KBM-7 (cell line): ENCODE results near the gene PCDHAC2.

Experiments used
- DNase-seq: peaks from one replicate; pipeline ENCODE4 v3.0.0-alpha.2; 2015
- in situ Hi-C: fragments of 300-500 bp; cut with MboI; formaldehyde crosslinking; loops from 2 replicates; pipeline ENCODE4 v1.14.3; 2020; ENCODE audit warnings: low sequenced_read_pairs, low pct_unique_long_range_greater_than_20kb, mixed read lengths

The PCDHAC2 gene

DNA sequence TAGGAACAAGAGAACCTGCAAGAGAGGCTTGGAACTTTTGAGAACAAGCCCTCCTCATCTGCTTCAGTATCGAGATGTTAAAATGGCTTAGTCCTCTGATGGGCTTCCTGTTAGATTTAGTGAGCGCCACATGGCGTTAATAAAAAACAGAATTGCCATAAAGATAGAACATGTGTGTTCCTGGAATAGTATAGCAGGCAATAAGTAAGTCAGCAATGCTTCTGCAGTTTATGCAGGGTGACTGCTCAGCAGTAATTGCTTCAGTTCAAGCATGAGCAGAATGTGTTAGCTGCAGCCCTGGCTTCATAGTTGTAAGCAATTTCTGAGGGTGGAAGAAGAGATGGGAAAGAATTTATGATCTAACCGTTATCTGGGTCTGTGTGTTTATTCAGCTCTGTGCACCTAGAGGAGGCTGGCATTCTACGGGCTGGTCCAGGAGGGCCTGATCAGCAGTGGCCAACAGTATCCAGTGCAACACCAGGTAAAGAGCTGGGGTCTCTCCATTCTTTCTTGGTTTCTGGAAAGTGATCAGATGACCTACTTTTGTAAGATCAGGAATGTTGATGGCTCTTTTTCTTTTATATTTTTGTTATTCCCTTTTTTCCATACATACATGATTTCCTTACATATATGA is 15.9 kb downstream of the PCDHAC2 start:
- DNase-seq, result no peak
- in situ Hi-C loops, result no loop called here

DNA sequence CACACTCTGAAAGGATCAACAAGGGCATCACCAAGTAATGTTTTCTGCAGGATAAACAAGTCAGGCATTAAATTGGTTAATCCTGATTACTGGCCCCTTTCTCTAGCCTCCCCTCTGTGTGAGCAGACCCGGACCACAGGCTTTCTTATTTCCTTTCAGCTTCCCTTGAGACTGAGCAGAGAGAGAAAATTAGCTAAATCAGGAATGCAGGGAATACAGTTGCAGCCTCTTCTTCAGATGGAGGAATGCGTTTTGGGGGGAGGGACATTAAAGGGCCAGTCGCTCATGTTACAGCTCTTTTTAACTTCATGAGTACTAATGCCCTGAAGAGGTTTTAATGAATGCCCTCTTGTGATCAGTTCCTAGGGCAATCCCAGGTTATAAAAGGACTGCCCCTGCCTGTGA is 19.8 kb downstream of the PCDHAC2 start:
- in situ Hi-C loops, result no loop called here
- no peak for DNase-seq

DNA sequence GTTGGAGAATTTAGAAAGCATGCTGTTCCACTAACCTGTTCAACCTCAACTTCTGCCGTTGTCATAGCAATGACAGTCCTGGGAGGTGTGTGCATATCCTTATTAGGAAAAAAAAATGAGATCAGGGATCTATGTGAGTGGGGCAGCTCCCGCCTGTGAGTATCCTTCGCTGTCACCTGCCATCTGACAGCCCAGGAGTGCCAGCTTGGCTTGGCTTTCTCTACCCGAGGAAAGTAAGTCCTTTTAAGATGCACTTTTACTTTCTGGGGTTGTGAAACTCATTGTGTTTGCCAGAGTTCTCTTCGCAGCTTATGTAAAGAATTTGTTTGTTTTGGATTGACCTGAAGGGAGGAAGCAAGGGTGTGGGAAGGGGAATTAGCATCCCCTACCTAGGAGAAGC is 21.8 kb downstream of the PCDHAC2 start:
- in situ Hi-C loops, result no loop called here
- no peak for DNase-seq

DNA sequence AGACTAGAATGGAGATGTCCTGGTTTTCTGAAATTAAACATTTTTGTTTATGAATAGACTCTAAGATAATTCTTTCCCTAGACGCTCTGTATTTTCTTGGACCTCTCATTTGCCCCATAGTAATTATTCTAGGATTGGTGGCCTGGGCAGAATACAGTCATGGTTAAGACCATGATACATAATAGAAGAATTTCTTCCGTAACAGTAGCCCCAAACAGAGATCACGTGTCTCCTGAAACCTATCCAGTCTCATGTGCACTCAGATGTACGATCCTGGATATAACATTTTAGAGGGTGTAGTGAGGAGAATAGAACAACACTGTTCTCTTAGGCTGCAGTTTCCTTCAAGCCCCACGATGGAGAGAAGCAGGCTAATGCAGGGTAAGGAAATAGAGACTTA is 22.3 kb downstream of the PCDHAC2 start:
- DNase-seq, result no peak
- in situ Hi-C loops, result no loop called here

DNA sequence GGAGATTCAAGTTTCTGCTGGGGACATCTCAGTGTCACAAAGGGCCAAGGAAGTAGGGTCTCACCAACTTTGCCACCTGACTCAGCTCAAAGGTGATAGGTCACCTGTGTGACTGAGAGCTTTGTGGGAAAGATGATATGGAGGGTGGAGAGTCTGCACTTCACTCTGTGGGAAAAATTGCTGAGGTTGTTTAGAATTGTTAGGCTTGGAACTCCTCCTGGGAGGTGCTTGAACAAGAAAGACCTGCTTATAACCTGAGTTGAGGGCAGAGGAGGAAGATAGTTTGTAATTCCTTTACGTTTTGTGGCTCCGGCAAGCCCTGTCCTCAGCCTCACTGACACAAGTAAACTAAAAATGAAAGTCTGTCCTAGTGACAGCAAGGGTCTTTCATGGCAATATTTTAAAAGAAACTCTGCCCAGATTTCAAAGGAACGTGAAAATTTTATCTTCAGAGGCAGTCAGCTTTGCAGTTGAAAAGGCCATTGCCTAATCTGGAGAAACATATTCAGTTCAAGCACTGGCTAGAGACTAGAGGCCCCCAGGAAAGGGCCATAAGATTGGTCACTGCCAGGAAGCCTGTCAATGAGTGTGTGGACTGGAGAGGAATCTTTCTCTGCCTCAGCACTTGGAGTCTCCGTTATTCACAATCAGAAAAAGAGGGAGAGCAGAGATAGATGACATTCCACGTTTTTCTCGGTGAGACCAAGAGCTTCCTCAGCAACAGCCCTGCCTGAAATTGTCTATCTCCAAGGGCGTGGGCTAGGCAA is 23.2 kb downstream of the PCDHAC2 start:
- no peak for DNase-seq
- in situ Hi-C loops, result no loop called here

DNA sequence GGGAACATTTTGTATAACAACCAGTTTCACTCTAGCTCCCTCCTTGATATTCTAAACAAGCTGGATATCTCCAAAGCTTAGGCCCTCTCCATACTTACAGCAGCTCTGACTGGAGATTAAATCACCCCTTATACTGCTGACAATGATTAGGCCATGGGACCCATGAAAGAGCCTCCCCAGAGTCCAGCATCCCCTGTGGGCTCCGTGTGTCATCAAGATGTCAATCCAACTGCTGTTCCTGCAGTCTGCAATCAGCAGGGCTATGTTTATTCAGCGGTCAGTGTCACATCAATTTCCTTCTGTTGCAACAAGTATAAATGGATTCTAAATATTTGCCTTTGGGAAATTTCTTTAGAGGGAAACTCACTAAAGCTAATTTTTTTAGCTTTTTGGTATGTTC is 26.6 kb downstream of the PCDHAC2 start:
- no peak for DNase-seq
- in situ Hi-C loops, result no loop called here

DNA sequence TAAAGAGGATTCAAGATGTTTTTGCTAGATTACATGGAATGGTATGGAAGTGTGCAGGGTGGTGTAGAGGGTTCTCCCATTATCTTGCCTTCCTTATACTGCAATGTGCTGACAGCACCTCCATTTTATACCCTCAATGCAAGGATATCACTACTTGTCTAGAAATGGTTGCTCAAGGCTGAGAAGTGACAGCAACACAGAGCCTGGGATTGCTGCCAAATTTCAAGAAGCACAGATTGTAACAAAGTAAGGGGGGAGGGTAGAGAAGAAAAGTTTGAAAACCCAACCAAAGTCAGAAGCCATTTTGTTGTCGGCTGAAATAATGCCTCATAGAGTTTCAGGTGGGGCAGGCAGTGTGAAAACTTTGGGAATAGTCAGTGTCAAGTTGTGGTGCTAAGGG is 29.8 kb downstream of the PCDHAC2 start:
- DNase-seq, result no peak
- in situ Hi-C loops, result no loop called here

DNA sequence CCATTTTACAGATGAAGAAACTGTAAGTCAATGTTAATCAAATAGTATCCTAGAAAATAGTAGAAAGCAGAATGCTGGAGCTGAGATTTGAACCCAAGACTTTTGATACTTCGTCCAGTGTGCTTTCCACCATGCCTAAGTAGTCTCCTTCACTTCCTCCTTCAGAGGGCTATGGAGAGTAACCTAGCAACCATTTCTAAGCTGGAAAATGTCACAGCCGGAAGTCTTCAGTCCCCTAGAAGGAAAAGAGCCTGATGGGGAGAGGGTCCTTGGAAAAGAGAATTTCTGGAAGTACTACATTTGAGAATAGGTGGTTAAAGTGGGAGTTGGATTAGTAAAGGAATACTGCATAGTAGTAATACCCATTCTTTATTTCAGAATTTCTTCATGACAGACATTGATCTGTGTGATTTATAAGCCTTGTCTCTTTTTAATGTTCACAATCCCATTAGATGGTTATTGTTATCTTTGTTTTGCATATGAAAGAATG is 32.7 kb downstream of the PCDHAC2 start:
- in situ Hi-C loops, result no loop called here
- no peak for DNase-seq

DNA sequence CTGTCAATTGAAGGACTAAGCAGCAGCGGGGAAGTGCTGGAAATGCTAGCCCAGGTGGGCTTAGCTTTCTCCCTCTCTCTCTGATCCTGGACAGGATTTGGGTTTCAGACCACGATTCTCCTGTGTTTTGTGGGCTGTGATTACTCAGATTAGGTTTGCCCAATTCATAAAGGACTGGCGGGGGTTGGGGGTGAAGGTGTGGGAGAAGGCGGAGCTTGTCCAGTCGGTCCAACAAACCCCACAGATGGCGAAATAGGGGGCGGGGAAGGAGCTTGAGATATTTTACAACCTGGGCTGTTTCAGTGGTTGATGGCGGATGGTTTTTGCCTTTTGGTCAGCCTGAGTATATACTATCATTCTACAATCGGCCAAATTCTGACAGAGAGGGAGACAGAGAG is 35.2 kb downstream of the PCDHAC2 start:
- in situ Hi-C loops, result no loop called here
- no peak for DNase-seq

DNA sequence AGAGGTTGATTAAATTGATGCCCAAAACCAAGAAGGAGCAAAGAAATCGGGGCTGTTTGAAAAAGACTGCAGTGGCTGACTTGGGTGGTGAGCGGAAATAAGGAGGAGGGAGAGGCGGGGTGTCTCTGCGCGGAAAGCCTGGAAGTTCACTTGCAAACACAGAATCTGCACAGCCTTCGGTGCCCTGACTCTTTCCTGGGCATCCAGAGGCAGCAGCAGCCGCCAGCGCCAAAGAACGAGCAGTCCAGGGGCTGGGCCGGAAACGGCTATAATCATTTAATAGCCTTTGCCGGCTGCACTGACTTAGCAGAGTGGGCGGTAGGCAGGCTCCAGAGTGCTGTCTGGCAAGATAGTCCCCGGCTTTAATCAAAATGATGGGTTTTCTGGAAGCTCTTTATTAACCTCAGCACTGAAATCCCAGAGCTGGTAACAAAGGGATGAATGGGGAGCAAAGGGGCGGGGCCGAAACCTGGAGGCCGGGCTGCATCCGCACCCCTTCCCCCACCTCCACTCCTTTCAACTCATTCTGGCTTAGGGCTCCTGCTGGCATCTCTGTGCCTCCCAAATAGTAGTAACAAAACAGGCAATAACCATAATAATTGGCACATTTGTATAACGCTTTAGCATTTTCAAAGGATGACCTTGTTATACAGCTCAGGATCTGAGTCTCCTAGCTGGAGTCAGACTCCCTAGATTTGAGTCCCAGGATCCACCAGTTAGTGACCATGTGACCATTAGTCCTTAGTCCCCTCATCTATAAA is 35.7 kb downstream of the PCDHAC2 start:
- in situ Hi-C loops, result no loop called here
- no peak for DNase-seq

DNA sequence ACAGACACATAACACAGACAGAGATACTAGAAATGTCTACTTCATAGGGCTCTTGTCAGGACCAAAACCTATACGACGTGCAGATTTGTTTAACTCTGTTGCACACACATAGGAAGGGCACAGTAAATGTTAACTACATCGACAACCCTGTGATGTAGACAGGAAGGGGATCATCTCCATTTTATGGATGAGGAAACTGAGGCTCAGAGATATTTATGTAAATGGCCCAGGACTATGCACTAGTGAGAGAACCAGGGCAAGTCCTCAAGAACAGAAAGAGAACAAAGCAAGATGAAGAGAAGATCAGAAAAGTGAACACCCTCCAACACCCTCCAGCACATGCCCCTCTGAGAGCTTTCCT is 36.3 kb downstream of the PCDHAC2 start:
- in situ Hi-C loops, result no loop called here
- no peak for DNase-seq

DNA sequence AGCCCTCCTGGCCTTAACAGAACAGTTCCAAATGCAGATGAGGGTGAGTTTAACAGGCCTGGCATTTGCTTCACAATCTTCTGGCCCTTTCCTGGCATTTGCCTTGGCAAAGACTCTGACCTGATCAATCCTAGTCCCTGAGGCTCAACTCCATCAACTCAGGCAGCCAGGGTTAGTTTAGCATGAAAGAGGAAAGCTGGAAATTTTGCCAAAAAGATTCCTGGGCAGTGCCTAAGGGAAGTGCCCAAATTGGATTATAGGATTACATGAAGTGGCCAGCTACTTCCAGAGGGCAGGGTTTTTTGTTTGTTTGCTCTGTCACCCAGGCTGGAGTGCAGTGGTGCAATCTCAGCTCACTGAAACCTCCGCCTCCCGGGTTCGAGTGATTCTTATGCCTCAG is 36.8 kb downstream of the PCDHAC2 start:
- DNase-seq, result no peak
- in situ Hi-C loops, result no loop called here

DNA sequence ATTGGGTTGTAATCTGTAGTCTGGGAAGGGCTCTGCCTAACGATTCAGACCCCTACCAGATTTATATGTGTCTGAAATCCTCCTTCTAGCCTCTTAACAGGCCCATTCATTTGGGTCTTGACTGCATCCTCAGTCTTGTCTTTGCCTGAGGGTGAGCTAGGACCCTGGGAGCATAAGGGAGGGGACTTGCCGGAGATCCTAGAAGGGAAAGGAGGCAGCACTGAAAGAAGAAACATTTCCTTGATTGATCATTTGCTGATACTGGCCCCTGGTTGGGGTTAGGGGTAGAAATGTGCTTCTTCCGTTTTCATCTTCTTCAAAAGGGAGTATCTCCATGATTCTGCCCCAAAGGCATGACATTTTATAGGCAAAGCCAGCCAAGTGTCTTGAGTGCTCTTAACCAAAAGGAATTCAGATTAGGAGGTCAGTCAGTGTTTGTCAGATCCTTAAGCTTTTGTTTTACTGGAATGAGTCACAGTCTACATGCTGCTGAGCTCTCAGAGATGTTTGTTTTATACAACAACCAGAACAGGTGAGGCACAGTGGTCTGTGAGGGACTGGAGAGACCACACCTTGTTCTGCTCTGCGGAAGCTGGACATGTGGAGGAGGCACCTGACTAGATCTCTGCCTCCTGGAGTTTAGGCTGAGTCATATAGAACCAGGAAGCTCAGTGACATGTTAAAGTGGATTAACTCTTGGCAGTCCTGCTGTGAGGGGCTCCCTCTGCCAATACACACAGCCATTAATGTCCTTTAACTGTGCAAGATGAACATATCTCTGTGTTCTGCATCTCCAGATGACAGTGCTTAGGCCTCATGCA is 37.7 kb downstream of the PCDHAC2 start:
- no peak for DNase-seq

DNA sequence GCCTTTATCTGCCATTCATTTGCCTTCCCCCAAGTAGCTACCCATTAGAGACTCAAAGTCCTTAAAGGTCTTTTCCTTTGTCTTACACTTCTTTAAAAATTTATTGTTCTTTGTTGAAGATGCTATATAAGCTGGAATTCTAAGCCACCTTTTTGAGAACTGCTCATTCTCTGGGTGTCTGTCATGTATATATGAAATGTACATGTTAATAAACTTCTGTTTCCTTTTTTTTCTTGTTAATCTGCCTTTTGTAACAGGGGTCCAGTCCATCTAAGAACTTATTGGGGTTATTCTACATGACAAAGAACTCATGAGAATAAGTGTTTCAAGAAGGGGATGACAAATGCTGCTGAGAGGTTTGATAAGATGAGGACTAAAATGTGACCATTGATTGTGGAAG is 41.5 kb downstream of the PCDHAC2 start:
- in situ Hi-C loops, result no loop called here
- no peak for DNase-seq

More for the DNA sequence above, 37.7 kb downstream of the PCDHAC2 start:
- in situ Hi-C loops, result no loop called here

DNA sequence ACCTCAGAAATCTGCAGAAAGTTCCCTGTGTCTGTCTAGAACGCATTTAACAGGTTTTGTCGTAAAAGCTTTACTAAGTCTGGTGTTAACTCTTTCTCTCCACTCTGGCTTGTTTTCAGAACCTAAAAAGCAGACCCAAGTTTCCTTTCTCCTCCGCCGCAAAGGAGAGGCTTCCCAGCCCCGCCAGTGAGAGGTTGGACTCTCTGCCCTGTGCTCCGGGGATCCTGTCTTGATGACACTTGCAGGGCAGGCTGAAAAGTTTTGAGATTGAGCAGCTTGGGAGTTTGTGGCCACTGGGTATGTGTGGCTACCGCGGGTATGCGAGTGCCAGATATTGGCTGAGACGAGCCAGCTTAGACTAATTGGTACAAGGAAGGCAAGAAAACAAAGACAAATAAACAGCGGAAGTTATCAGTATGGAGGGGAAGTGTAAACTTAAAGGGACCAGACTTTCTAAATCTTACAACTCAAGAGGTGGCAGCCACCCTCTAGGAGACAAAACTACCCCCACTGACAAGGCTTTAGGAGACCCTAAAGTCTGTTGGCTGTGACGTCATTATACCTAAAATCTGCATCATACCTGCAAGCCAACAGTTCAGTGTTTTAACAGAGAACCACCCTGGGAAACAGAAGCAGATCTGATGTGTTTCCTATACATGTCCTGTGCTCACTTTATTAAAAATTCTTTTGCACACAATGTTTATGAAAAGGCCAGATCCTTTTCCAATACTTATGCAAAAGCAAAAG is 43.9 kb downstream of the PCDHAC2 start:
- no peak for DNase-seq
- in situ Hi-C loops, result no loop called here

DNA sequence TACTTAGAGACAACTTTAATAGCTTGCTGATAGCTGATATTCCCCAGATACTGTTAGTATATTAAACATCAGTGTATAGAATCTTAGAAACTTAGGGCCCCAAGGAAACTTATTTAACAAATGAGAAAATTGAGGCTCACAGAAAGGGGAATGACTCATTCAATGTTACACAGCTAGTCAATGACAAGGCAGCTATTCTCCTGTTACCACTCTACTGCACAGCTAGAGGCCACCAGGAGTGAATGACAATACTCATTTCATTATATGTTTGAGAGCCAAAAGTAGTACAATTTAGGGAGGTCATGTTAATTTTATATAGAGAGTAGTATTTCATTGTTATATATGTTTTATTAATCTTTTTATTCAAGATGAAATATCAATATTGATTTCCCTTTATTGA is 51.7 kb downstream of the PCDHAC2 start:
- no peak for DNase-seq
- in situ Hi-C loops, result no loop called here
